ENCODE data around the gene KRT3.

KRT3 gene

DNA sequence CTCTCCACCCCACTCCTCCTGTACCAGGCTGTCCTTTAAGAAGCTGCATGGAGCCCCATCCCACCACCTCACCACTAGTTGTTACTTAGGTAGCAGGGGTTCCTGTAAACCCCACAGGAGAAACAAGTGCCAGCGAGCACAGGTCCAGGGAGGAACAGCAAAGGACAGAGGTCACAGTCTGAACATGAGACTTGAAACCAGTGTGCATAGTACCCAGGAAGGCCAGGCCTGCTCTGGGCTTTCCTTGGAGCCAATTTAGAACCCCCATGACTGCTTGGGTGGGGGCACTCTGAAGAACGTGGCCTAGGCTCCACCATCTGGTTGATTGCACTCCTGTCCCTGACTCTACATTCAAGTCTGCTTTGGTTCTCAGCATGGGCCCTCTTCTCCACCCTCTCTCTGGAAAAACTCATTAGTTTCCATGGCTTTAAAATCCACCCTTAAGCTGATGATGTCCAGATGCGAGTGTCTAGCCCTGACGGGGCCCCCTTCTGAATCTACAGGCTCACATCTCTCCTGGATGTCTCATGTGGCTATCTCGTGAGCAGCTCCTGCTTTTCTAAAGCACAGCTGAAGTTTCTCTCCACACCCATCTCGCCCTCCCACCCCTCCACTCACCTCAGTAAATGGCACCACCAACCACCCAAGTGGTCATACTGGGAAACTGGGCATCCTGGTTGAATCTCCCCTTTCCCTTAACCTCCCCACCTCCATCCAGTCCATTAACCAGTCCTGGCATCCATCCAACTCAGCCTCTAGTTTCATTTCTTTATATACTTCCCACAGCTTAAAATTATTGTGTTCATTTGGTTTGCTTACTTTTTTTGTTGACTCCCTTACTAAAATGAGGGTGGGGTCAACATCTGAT, 8.4 kb downstream of the KRT3 start:
- H3K27me3 ChIP-seq (ENCODE audit: control insufficient read depth in 1 of 2, insufficient read depth in 2 of 2, low read length in 2 of 2), result peaks cover 21 to 23% of the 10 kb centered on the region in 2 donors
- H3K4me1 ChIP-seq (ENCODE audit: control insufficient read depth, insufficient read depth, low read length), result peaks cover 6% of the 10 kb centered on the region
- no peak overlapping the region for H3K27ac ChIP-seq (ENCODE audit: low read length)
- H3K9me3 ChIP-seq (ENCODE audit: control insufficient read depth in 2 of 2, low read length in 2 of 2), result no peaks in the 10 kb centered on the region
- H3K36me3 ChIP-seq (ENCODE audit: control insufficient read depth in 2 of 2, insufficient read depth in 2 of 2, low read length in 2 of 2), result no peaks in the 10 kb centered on the region
- H3K4me3 ChIP-seq (ENCODE audit: low read length in 2 of 2), result no peak overlapping the region
- H3K9ac ChIP-seq (ENCODE audit: low read length in 2 of 2), result no peak overlapping the region

DNA sequence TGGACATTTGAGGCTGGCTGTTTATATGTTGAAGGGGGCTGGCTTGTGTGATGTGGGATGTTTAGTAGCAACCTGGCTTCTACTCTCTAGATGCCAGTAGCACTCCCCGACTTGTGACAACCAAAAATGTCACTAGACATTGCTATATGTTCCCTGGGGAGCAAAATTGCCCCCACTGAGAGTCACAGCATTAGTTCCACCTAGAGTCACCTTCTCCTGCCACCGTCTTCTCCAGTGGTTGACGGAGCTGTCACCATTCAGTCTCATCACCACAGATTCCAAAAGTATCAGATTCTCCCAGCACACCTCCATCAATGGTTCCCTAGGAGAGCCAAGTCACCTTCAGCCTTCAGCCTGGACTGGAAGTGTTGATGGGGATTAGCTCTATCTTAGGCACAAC, 11.0 kb downstream of the KRT3 start:
- H3K27ac ChIP-seq (ENCODE audit: low read length), result no peak overlapping the region
- H3K4me3 ChIP-seq (ENCODE audit: low read length in 2 of 2), result no peak overlapping the region
- H3K36me3 ChIP-seq (ENCODE audit: control insufficient read depth in 2 of 2, insufficient read depth in 2 of 2, low read length in 2 of 2), result no peaks in the 10 kb centered on the region
- no peak overlapping the region for H3K9ac ChIP-seq (ENCODE audit: low read length in 2 of 2)
- H3K4me1 ChIP-seq (ENCODE audit: control insufficient read depth, insufficient read depth, low read length), result peaks cover 2% of the 10 kb centered on the region
- no peaks in the 10 kb centered on the region for H3K9me3 ChIP-seq (ENCODE audit: control insufficient read depth in 2 of 2, low read length in 2 of 2)
- H3K27me3 ChIP-seq (ENCODE audit: control insufficient read depth in 1 of 2, insufficient read depth in 2 of 2, low read length in 2 of 2), result peaks cover 4 to 10% of the 10 kb centered on the region in 2 donors

DNA sequence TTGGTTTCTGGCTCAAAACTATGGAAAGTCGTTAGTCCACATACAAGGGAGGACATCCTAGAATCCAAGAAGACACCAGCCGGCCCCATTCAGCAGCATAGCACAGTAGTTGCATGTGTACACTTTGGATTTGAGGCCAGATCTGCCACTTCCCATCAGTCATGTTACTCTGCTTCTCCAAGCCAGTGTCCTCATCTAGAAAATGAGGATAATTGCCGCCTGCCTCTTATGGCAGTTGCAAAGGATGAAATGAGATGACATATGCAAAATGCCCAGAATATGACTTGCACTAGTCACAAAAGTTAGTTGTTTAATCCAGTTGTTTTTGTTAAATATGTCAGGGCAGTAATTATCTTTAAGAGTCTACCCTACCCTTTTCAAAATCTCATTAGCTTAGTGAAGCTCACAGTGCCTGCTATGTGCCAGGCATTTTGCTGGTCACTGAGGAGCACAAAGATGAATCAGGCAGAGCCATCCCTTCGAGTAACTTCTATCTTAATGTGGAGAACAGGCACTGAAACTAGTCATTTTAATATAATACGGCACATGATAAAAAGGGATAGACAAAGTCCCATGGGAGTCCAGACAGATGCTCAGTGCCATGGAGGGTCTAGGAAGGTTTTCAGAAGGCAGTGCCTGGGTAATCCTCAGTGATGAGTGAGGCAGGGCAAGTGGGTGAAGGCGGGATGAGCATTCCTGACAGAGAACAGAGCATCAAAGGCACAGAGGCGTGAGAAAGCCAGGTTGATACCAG, 12.2 kb downstream of the KRT3 start:
- Histone ChIP-seq H3K4me3 (ENCODE audit: low read length in 2 of 2) (no peak overlapping the region), H3K9me3 (ENCODE audit: control insufficient read depth in 2 of 2, low read length in 2 of 2) (no peaks in the 10 kb centered on the region), H3K27ac (ENCODE audit: low read length) (no peak overlapping the region), H3K4me1 (ENCODE audit: control insufficient read depth, insufficient read depth, low read length) (no peaks in the 10 kb centered on the region), H3K36me3 (ENCODE audit: control insufficient read depth in 2 of 2, insufficient read depth in 2 of 2, low read length in 2 of 2) (no peaks in the 10 kb centered on the region), H3K9ac (ENCODE audit: low read length in 2 of 2) (no peak overlapping the region), H3K27me3 (ENCODE audit: control insufficient read depth in 1 of 2, insufficient read depth in 2 of 2, low read length in 2 of 2) (peaks cover 0 to 6% of the 10 kb centered on the region in 2 donors)

DNA sequence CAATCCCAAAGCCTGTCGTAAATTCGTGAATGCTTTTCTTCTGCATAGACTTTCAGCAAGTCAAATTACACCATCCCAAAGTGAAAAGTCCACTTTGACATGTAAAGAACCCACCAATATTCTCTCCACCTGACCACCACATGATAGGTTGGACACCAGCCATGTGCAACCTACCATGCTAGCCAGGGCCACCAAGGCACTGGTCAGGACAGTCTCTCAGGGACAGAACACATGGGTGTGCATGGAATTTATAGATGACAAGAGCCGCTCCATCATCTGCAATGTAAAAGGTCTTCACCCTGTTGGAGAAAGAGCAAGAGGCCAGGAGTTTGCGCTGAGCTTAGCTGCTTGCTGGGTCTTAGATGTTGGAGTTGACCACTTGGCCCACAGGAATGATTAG, 13.4 kb downstream of the KRT3 start:
- Histone ChIP-seq H3K4me1 (ENCODE audit: control insufficient read depth, insufficient read depth, low read length) (no peaks in the 10 kb centered on the region), H3K9ac (ENCODE audit: low read length in 2 of 2) (no peak overlapping the region), H3K36me3 (ENCODE audit: control insufficient read depth in 2 of 2, insufficient read depth in 2 of 2, low read length in 2 of 2) (no peaks in the 10 kb centered on the region), H3K4me3 (ENCODE audit: low read length in 2 of 2) (no peak overlapping the region), H3K27ac (ENCODE audit: low read length) (no peak overlapping the region), H3K27me3 (ENCODE audit: control insufficient read depth in 1 of 2, insufficient read depth in 2 of 2, low read length in 2 of 2) (peaks cover 0 to 10% of the 10 kb centered on the region in 2 donors), H3K9me3 (ENCODE audit: control insufficient read depth in 2 of 2, low read length in 2 of 2) (no peaks in the 10 kb centered on the region)

DNA sequence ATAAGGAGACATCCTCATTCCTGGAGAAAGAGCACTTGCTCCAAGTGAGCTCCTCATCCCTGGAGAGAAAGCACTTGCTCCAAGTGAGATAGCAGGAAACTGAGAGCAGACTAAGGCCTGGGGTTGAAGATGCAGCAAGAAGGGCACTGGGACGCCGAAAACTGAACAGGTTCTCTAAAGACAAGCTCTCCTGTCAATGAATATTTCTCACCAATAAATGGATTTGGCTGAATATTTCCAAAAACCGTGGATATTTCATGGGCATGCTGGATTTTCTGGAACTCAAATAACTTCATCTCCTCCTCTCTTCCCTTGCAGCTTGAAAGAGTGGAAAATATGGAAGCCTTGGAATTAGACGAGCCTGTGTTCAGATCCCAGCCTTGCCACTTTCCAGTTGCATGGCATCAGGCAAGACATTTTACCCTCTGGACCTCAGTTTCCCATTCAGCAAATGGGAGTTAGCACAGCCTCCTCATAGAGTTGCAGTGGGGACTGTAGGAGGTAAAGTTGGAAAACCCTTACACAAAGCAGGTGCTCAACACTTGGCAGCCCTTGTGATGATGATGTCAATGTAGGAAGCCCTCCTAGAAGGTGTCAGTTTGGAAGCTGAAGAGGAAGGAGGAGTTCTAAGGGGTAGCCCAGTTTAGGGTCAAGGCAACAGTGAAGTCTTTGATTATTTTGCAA, 14.4 kb downstream of the KRT3 start:
- no peaks in the 10 kb centered on the region for H3K9me3 ChIP-seq (ENCODE audit: control insufficient read depth in 2 of 2, low read length in 2 of 2)
- no peak overlapping the region for H3K9ac ChIP-seq (ENCODE audit: low read length in 2 of 2)
- H3K36me3 ChIP-seq (ENCODE audit: control insufficient read depth in 2 of 2, insufficient read depth in 2 of 2, low read length in 2 of 2), result no peaks in the 10 kb centered on the region
- H3K27me3 ChIP-seq (ENCODE audit: control insufficient read depth in 1 of 2, insufficient read depth in 2 of 2, low read length in 2 of 2), result peaks cover 0 to 13% of the 10 kb centered on the region in 2 donors
- H3K4me3 ChIP-seq (ENCODE audit: low read length in 2 of 2), result no peak overlapping the region
- H3K27ac ChIP-seq (ENCODE audit: low read length), result no peak overlapping the region
- no peaks in the 10 kb centered on the region for H3K4me1 ChIP-seq (ENCODE audit: control insufficient read depth, insufficient read depth, low read length)

DNA sequence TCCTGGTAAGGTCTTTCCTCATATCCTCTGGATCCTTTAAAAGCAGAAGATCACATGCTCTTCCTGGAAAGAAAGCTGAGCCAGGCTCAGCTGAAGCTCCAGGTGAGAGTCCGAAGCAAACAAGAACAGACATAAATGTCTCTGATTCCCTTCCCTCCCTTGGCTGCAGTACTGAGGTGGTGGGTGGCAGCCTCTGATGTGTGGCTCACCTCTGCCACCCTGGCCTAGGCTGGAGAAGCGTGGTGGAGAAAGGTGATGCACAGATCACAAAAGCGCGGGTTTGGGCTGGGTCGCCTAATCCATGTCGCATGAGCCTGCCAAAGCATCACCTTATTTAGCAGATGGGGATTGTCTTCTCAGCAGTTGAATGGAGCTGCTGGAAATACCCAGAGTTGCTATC, 16.0 kb downstream of the KRT3 start:
- H3K4me1 ChIP-seq (ENCODE audit: control insufficient read depth, insufficient read depth, low read length), result no peaks in the 10 kb centered on the region
- H3K9me3 ChIP-seq (ENCODE audit: control insufficient read depth in 2 of 2, low read length in 2 of 2), result no peaks in the 10 kb centered on the region
- no peak overlapping the region for H3K4me3 ChIP-seq (ENCODE audit: low read length in 2 of 2)
- H3K27me3 ChIP-seq (ENCODE audit: control insufficient read depth in 1 of 2, insufficient read depth in 2 of 2, low read length in 2 of 2), result peaks cover 0 to 13% of the 10 kb centered on the region in 2 donors
- H3K9ac ChIP-seq (ENCODE audit: low read length in 2 of 2), result no peak overlapping the region
- no peaks in the 10 kb centered on the region for H3K36me3 ChIP-seq (ENCODE audit: control insufficient read depth in 2 of 2, insufficient read depth in 2 of 2, low read length in 2 of 2)
- no peak overlapping the region for H3K27ac ChIP-seq (ENCODE audit: low read length)

DNA sequence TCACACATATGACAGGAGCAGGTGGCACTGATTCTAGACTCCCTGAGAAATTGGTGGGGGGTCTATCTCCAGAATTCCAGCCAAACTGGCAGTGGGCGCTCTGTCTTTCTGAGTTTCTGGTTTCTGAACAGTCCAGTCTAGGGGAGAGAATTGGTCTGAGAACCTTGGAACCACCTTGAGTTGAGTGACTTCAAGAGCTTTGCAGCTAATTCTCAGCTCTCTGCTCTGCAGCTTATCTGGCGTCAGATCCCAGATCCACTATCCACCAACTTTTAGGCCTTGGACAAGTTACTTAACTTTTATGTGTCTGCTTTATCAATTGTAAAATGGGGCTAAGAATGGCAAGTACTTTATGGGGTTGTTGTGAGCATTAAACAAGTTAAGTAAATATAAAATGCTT, 17.1 kb downstream of the KRT3 start:
- Histone ChIP-seq H3K9ac (ENCODE audit: low read length in 2 of 2) (no peak overlapping the region), H3K4me3 (ENCODE audit: low read length in 2 of 2) (no peak overlapping the region), H3K27me3 (ENCODE audit: control insufficient read depth in 1 of 2, insufficient read depth in 2 of 2, low read length in 2 of 2) (peaks cover 0 to 10% of the 10 kb centered on the region in 2 donors), H3K4me1 (ENCODE audit: control insufficient read depth, insufficient read depth, low read length) (no peaks in the 10 kb centered on the region), H3K36me3 (ENCODE audit: control insufficient read depth in 2 of 2, insufficient read depth in 2 of 2, low read length in 2 of 2) (no peaks in the 10 kb centered on the region), H3K27ac (ENCODE audit: low read length) (no peak overlapping the region), H3K9me3 (ENCODE audit: control insufficient read depth in 2 of 2, low read length in 2 of 2) (no peaks in the 10 kb centered on the region)

DNA sequence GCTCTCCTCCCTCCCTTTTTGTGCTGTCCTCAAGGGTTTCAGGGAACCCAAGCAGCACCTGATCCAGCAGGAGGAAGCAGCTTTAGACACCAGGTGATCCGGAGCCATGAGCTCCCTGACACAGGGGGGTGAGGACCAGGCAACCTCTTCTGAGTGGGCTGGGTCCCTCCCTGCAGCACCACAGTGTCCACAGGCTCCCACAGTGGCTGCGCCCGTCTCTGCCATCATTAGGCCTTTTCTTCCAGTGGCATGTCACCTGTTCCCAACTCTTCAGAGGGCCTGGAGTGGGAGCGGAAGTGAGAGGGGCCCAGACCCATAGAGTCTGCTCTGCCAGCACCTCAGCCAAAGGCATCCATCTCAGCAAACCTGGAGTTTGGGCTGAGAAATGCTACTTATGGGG, 18.4 kb downstream of the KRT3 start:
- no peaks in the 10 kb centered on the region for H3K4me1 ChIP-seq (ENCODE audit: control insufficient read depth, insufficient read depth, low read length)
- no peaks in the 10 kb centered on the region for H3K9me3 ChIP-seq (ENCODE audit: control insufficient read depth in 2 of 2, low read length in 2 of 2)
- H3K36me3 ChIP-seq (ENCODE audit: control insufficient read depth in 2 of 2, insufficient read depth in 2 of 2, low read length in 2 of 2), result no peaks in the 10 kb centered on the region
- no peak overlapping the region for H3K9ac ChIP-seq (ENCODE audit: low read length in 2 of 2)
- H3K27ac ChIP-seq (ENCODE audit: low read length), result no peak overlapping the region
- peaks cover 0 to 9% of the 10 kb centered on the region in 2 donors for H3K27me3 ChIP-seq (ENCODE audit: control insufficient read depth in 1 of 2, insufficient read depth in 2 of 2, low read length in 2 of 2)
- no peak overlapping the region for H3K4me3 ChIP-seq (ENCODE audit: low read length in 2 of 2)

DNA sequence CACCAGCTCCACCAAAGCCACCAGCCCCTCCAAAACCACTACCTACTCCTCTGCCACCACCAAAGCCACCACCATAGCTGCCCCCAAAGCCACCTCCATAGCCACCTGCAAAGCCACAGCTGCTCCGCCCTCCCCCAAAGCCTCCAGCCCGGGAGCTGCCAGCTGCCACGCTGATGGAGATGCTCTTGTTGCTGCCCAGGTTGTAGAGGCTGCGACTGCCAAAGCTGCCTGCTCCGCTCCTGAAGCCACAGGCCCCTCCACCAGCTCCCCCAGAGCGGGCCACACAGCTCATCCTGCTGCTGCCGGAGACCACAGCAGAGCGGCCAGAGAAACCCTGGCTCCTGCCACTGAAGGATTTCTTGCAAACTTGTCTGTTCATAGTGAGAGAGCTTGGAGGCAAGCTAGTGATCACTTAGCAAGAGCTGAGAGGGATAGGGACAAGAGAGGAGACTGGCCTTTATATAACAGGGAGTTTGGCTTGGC, 19.0 kb downstream of the KRT3 start, which contains the start of gene KRT76:
KRT76 (minus strand) TSS at position 433 of the 483 bp plus-strand sequence; CDS start at position 379, 54 bp downstream.
- H3K9ac ChIP-seq (ENCODE audit: low read length in 2 of 2), result no peak within 1 kb of the TSS
- no peaks in the 10 kb centered on the region for H3K36me3 ChIP-seq (ENCODE audit: control insufficient read depth in 2 of 2, insufficient read depth in 2 of 2, low read length in 2 of 2)
- H3K27me3 ChIP-seq (ENCODE audit: control insufficient read depth in 1 of 2, insufficient read depth in 2 of 2, low read length in 2 of 2), result peaks cover 0 to 9% of the 10 kb centered on the region in 2 donors
- no peaks in the 10 kb centered on the region for H3K9me3 ChIP-seq (ENCODE audit: control insufficient read depth in 2 of 2, low read length in 2 of 2)
- H3K4me3 ChIP-seq (ENCODE audit: low read length in 2 of 2), result no peak within 1 kb of the TSS
- no peak within 1 kb of the TSS for H3K27ac ChIP-seq (ENCODE audit: low read length)
- no peaks in the 10 kb centered on the region for H3K4me1 ChIP-seq (ENCODE audit: control insufficient read depth, insufficient read depth, low read length)

DNA sequence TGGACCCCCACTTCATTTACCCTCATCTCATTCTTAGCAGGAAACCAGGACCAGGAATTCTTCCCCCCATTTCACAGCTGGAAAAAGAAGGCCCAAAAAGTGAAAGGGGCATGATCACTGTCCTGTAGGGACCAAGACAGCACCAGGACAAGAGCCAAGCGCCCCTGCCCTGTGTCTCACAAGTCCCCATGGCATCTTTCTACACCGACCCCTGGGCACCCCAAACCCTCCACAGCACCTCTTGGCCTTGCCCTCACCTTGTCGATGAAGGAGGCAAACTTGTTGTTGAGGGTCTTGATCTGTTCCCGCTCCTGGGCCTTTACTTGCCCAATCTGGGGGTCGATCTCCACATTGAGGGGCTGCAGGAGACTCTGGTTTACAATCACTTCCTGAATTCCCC, 19.5 kb downstream of the KRT3 start:
- Histone ChIP-seq H3K36me3 (ENCODE audit: control insufficient read depth in 2 of 2, insufficient read depth in 2 of 2, low read length in 2 of 2) (no peaks in the 10 kb centered on the region), H3K4me3 (ENCODE audit: low read length in 2 of 2) (no peak overlapping the region), H3K4me1 (ENCODE audit: control insufficient read depth, insufficient read depth, low read length) (no peaks in the 10 kb centered on the region), H3K27ac (ENCODE audit: low read length) (no peak overlapping the region), H3K9me3 (ENCODE audit: control insufficient read depth in 2 of 2, low read length in 2 of 2) (no peaks in the 10 kb centered on the region), H3K27me3 (ENCODE audit: control insufficient read depth in 1 of 2, insufficient read depth in 2 of 2, low read length in 2 of 2) (peaks cover 0 to 9% of the 10 kb centered on the region in 2 donors), H3K9ac (ENCODE audit: low read length in 2 of 2) (no peak overlapping the region)
